ENCODE measurements around the gene ANXA6.

The ANXA6 gene

DNA sequence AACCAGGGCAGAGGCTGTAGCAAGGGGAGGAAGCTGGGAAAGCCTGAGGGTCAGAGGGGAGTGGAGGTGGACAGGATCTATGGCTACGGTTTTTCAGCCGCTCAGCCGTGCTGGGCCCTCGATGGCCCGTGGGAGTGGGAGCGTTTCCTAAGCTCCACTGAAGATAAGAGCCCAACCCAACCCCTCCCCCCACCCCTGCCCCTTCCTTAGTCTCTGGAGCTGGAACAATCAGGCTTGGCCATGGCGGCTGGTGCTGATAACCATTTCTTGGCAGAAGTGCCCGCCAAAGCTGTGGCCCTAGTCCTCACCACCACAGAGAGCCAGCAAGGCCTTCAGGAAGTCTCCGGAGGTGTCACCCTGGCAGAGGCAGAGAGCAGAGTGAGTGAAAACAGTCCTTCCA is 56.4 kb downstream of the ANXA6 start:
- no peak for DNase-seq (ENCODE audit: low spot score)

DNA sequence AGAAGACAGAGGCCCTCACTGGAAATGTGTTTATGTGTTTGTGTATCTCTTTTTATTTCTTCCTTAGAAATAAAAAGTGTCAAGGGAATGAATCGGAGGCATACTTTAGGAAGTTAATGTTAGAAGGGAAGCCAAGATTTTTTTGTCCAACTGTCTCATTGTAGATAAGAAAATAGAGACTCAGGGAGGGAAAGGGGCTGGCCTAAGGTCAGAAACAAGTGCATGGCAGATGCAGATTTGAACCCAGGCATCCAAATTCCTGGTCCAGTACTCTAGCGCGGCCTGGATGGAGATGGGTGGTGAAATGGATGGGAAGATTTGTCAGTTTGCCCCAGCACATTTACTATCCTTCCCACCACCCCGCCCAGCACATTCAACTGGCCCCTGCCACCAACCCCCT is 56.9 kb downstream of the ANXA6 start:
- no peak for DNase-seq (ENCODE audit: low spot score)

GRCh38 chr5:151098768-151099121 is 58.8 kb downstream of the ANXA6 start:
- DNase-seq (ENCODE audit: low spot score) = no peak

DNA sequence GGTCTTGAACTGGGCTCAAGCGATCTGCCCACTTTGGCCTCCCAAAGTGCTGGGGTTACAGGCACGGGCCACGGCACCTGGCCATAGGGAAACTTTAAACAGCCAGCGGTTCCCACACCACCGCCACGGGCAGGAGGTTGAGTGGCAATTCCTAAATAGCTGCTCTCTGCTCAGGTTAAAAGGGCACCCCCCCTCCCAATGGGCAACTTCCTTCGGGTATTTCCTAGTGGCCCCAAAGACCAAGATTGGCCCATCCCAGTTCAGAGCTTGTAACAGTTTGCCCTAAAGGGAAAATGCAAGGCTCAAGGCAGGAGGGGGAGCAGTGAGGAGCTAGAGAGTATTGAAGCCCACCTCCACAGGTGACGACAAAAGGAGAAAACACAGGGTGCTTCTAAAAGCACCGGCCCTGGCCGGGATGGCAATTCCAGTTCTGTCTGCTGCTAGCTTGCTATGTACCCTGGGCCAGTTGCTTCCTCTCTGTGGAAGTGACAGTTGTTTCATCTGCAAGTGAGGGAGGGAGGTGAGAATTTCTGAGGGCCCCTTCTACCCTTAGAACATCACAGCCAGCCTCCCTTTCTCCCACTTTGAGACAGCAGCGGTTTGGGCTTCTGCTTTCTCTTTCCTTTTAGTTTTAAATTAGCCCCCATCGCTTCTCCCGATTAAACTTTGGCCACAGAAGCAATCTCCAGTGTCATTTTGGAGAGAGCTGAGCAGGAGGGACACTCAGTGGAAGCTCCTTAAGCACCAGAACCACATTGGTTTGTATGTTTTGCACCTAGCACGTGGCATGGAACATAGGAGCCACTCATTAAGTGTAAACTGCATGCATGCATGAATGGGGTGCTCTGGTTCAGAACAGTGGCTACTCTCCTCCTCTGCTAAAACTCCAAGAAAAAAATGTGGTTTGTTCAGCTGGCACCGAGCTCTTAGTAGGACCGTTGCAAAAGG is 59.5 kb downstream of the ANXA6 start:
- DNase-seq (ENCODE audit: low spot score) = no peak

- no peak for DNase-seq (ENCODE audit: low spot score)
Observed at GRCh38 chr5:151097061-151097460, 60.5 kb downstream of the ANXA6 start.

DNA sequence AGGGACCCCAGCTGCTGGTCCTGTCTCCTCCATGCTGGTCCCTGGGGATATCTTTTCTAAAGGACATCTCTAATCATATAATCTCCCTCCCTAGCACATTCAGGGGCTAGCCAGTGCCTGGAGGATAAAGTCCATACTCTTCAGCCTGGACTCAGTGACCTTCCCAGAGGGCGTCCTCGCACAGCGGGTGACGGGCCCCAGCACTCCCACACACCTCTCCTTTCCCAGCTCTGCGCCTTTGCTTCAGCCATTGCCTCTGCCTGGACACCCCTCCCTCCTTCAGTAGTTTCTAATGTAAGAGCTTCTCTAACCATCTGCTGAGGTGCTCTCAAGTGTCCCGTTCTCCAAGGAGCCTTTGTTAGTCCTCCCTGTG is 61.6 kb downstream of the ANXA6 start:
- no peak for DNase-seq (ENCODE audit: low spot score)

DNA sequence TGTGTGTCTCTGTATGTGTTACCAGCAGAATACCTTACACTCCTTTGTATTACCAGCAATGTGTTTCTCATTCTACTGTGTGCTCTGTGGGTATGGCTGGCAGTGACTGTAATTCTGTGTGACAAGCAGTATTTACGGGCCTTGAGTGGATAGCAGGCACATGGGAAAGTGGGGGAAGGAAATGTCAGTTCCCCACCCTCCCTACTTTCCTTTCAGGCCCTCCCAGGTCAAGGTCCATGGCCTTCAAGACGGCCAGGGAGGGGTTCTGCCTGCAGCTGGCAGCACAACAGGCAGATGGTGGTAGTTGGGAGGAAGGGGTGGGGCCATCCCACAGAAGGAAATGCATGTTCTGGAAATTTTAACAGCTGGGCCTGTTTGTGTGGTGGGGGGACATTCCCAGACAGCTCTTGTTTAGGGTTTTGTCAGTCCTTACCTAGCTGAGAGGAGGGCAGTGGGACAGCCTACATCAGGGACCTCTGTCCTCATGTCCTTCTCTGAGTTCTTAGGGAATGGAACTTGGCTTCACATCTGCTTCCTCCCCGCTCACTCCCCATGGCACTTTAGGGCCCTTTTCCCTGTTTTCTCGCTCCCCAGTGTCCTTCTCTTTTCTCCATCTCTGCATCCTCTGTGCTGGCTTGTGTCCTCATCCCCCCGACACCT is 62.1 kb downstream of the ANXA6 start:
- DNase-seq (ENCODE audit: low spot score) = no peak

GRCh38 chr5:151094852-151095245 is 62.7 kb downstream of the ANXA6 start:
- DNase-seq (ENCODE audit: low spot score) = no peak

DNA sequence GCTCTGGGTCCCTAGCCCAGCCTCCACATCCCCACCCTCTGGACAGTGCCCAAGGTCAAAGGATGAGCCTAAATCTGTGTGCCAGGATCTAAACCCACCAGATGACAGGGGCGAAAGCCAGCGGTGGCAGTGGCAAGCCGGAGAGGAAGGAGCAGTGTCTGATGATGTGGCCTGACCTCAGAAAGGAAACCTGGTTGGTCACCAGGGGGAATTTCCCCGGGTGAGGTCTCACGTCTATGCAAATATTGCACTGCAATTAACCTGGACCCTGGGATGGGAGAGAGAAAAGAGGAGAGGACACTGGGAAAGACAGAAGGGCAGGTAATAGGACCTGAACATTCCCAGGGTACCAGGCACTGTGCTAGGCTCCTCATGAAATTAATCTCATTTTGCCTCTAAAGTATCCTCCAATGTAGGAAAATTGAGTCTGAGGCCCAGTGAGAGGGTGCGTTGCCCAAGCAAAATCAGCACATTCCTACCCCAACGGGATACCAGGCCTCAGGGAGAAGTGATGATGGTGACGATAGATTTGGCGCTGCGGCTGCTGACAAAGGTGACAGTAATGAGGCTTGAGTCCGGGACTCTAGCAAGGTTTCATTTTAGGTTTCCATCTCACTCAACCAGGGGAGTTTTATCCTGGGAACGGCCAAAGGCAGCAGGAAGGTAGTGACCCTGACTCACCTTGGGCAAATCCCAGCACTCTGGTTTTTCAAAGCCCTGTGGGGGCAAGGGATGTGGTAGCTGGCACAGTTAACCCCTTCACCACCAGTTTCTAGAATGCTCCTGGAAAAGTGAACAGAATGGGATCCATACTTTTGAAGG is 63.3 kb downstream of the ANXA6 start:
- DNase-seq (ENCODE audit: low spot score) = no peak

GRCh38 chr5:151093476-151093889 is 64.1 kb downstream of the ANXA6 start:
- DNase-seq (ENCODE audit: low spot score) = no peak

DNA sequence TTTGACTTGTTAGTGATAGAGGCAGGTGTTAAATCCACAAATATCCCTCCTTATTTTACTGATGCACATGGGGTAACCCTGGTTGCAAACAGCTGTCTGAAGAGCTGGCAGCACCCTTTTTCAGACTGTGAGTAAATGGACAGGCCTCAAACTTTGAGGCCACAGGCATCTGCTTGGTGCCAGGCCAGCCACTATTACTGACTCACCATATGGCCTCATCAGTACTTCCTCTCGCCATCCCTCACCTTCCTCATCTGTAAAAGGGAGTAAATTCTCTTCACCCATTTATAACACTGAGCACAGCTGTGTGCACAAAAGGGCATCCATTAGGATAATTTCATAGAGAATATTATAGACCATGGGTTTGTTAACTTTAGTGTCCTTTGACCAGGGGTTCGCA is 64.8 kb downstream of the ANXA6 start:
- no peak for DNase-seq (ENCODE audit: low spot score)

DNA sequence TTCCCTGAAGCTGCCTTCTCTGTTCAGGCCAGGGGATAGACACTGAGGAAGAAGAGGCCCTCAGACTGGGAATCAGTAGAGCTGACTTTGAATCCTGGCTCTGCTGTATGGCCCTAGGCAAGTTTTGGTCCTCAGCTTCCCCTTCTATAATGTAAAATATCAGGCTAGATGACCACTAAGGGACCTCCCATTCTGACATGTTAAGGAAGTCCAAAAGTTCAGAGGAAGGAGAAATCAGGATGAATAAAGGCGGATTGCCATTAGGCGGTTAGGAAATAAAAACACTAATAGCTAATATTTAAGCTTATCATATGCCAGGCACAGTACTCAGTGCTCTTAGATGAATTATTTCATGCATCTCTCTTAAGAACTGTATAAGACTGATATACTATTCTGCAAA is 67.9 kb downstream of the ANXA6 start:
- no peak for DNase-seq (ENCODE audit: low spot score)

- no peak for DNase-seq (ENCODE audit: low spot score)
Observed at GRCh38 chr5:151088986-151089385, 68.6 kb downstream of the ANXA6 start.

GRCh38 chr5:151087486-151087885 is 70.1 kb downstream of the ANXA6 start:
- DNase-seq (ENCODE audit: low spot score) = no peak

DNA sequence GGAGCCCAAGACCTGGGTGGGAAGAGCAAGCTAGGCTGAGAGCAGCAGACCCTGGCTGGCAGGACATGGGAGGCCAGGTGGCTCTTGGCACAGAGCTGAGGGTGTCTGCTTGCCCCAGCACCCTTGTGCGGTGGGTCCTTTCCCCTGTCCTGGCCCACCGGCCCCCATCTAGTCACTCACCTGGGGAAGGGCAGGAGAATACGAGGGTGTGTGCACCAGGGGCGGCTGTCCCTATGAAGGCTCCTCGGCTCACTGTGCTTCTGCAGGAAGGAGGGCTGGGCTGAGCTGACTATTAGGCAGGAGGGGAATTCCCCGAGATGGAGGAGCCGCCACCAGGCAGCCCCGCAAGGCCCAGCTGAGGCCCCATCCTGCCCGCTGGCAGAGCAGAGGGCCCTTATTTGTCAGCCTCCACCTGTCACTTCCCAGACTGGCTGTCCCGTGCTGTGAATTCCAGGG is 70.6 kb downstream of the ANXA6 start:
- no peak for DNase-seq (ENCODE audit: low spot score)

- no peak for DNase-seq (ENCODE audit: low spot score)
Observed at GRCh38 chr5:151086192-151086869, 71.2 kb downstream of the ANXA6 start.

DNA sequence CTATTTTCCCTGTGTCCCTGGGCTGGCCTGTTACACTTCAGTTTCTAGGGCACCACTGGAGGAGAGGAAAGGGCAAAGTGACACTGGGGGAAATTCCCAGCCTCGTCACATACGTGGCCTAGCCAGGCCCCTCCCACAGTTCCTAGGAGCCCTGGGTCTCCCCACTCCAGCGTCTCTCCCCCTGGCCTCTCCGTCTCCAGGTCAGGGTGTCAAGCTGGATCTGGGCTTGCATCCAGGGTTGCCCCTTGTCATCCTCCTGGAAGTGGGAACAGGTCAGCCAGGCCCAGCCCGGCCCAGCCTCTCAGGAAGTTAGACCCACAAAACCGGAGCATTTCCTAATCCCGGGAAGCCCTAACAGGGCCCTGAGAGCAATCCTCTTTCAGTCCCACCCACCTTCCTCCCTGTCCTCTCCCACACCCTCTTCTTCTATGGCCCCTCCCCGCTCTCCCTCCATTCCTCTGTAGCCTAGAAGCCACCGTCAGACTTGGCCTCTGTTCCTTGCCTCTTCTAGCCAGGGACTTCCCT is 72.0 kb downstream of the ANXA6 start:
- no peak for DNase-seq (ENCODE audit: low spot score)

GRCh38 chr5:151084363-151084762 is 73.2 kb downstream of the ANXA6 start:
- DNase-seq (ENCODE audit: low spot score) = no peak

GRCh38 chr5:151083081-151083676 is 74.4 kb downstream of the ANXA6 start:
- DNase-seq (ENCODE audit: low spot score) = no peak

DNA sequence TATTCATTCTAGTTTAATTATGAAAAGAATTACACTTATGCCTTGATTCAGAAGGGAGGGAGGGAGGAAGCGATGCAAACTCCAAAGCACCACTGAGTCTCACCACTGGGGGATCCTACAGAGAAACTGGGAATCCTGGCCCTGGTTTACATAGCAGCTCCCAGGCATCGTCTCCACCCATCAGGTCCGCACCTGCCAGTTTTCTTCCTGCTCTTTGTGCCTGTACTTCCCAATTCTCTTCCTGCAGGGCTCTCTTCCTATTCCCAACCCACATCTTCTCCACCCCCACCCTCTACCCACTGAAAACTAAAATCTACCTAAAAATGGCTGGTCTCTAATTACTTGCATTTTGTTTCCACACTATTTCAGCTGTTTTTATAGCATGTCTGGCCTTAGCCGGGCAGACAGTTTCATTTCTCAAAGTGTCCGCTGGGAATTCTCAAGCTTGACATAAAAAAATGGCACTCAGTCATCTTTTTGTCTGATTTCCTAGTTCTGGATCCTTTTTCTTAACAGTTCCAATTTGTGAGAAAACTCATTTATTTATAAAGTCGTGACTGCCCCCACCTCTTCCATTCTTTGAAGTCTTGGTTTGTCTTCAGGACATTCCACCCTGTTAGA is 75.2 kb downstream of the ANXA6 start:
- no peak for DNase-seq (ENCODE audit: low spot score)
